K562 (cell line): Measurements from ENCODE around the gene PPIL1. TPM values are rescaled to one million over a fixed set of nuclear protein-coding genes. Genes with fewer than 3 reads are reported as not detected.
A peak's percentile ranks its signal among the peaks of the same experiment; 100 is the strongest.

ENCODE experiments used
- ATAC-seq: fragments of 200-7000 bp; cut with Tn5 transposase; 3 replicates; pipeline ENCODE4 v1.9.1; 2020; ENCODE audit warnings: moderate library complexity
- BruUV-seq: library from RNA; stranded (reverse); fragments of 400-500 nt; replicated peaks from 2 replicates; lab custom pipeline; 2021; lab: Mats Ljungman, UMichigan
- CTCF ChIA-PET: fragments of 300-600 bp; formaldehyde crosslinking; extraction: SDS; loops from one replicate; lab custom pipeline; 2021; ENCODE audit warnings: low intra/inter-chr PET ratio; lab: Yijun Ruan, JAX
- POLR2A ChIA-PET: fragments of 300-600, 350-650 bp; sonication (Branson Sonifier 250); formaldehyde crosslinking; extraction: SDS; loops from one replicate; lab custom pipeline; 2021; ENCODE audit warnings: antibody characterized with exemption, inconsistent platforms; lab: Yijun Ruan, JAX
- DNase-seq, 4 experiments: peaks; one replicate each; pipeline versions ENCODE4 v3.0.0 to v3.0.0-alpha.2; 2011 to 2018; ENCODE audit warnings: low spot score in 3 of 4, mixed read lengths in 3 of 4; ENCODE audit errors: extremely low read depth in 1 of 4
- FAIRE-seq: peaks from 2 replicates; lab custom pipeline; 2011; peaks lifted over from hg19 to GRCh38; lab: Jason Lieb, UNC
- H2AFZ ChIP-seq: 2 replicates; pipeline ENCODE4 v1.6.0; 2011; ENCODE audit warnings: low read depth, low read length, control low read depth, inconsistent platforms
- H3K27ac ChIP-seq: fragments of 200-600 bp; 3 replicates; pipeline ENCODE4 v1.8.0; 2011; ENCODE audit warnings: low read depth, mild to moderate bottlenecking, control low read depth, inconsistent platforms, low read length, moderate library complexity, mixed read lengths; ENCODE audit errors: extremely low read depth
- H3K27me3 ChIP-seq, 2 experiments: fragments of 300-600 bp in 1 of 2; 2 replicates in 1 of 2; 3 replicates in 1 of 2; pipeline versions ENCODE4 v1.6.0 to v1.8.0; 2011; ENCODE audit warnings: inconsistent platforms in 2 of 2, low read length in 2 of 2, mild to moderate bottlenecking in 1 of 2, mixed read lengths in 1 of 2, moderate library complexity in 1 of 2; ENCODE audit not compliant: control insufficient read depth in 2 of 2, insufficient read depth in 2 of 2
- H3K36me3 ChIP-seq: fragments of 300-600 bp; 3 replicates; pipeline ENCODE4 v1.8.0; 2011; ENCODE audit warnings: mild to moderate bottlenecking, low read length, inconsistent platforms; ENCODE audit not compliant: control insufficient read depth, insufficient read depth
- H3K4me1 ChIP-seq, 2 experiments: fragments of 200-600 bp in 1 of 2; replicated peaks in 1 of 2; 2 replicates in 1 of 2; 3 replicates in 1 of 2; pipeline versions ENCODE4 v1.5.1 to v1.8.0; 2011; ENCODE audit warnings: inconsistent platforms in 2 of 2, low read length in 2 of 2, mild to moderate bottlenecking in 1 of 2, mixed read lengths in 1 of 2, moderate library complexity in 1 of 2; ENCODE audit not compliant: control insufficient read depth in 2 of 2, insufficient read depth in 2 of 2
- H3K4me2 ChIP-seq: 2 replicates; pipeline ENCODE4 v1.6.1; 2011; ENCODE audit warnings: low read length, control low read depth, inconsistent platforms, mixed read lengths; ENCODE audit not compliant: insufficient read depth
- H3K4me3 ChIP-seq: fragments of 200-600 bp; sonication (generic), shearing (Covaris generic); 2 replicates; pipeline ENCODE4 v1.5.1; 2016; ENCODE audit warnings: control low read depth, inconsistent platforms
- H3K79me2 ChIP-seq: fragments of 200-600 bp; 3 replicates; pipeline ENCODE4 v1.8.0; 2011; ENCODE audit warnings: low read length, inconsistent platforms; ENCODE audit not compliant: control insufficient read depth, insufficient read depth
- H3K9ac ChIP-seq, 2 experiments: 2 replicates each; pipeline versions ENCODE4 v1.6.0 to v1.6.1; 2011; ENCODE audit warnings: low read depth in 2 of 2, low read length in 2 of 2, control low read depth in 1 of 2, inconsistent platforms in 1 of 2, mild to moderate bottlenecking in 1 of 2, mixed read lengths in 1 of 2; ENCODE audit not compliant: insufficient read depth in 1 of 2
- H3K9me1 ChIP-seq: one replicate; pipeline ENCODE4 v1.6.0; 2011; ENCODE audit warnings: inconsistent platforms, mild to moderate bottlenecking, low read length, moderate library complexity; ENCODE audit not compliant: control insufficient read depth, insufficient read depth
- H3K9me3 ChIP-seq: replicated peaks from 2 replicates; pipeline ENCODE4 v1.5.1; 2011; ENCODE audit warnings: low read depth, low read length, inconsistent platforms; ENCODE audit not compliant: control insufficient read depth, insufficient read depth
- H4K20me1 ChIP-seq: replicated peaks from 2 replicates; pipeline ENCODE4 v1.6.1; 2011; ENCODE audit warnings: low read length, inconsistent platforms, mixed read lengths; ENCODE audit not compliant: control insufficient read depth, insufficient read depth
- BCOR ChIP-seq: fragments of 450-650 bp; IDR thresholded peaks from 2 replicates; pipeline ENCODE4 v1.6.1; 2016
- CBX3 ChIP-seq, 2 experiments: IDR thresholded peaks; 1 replicate in 1 of 2; 2 replicates in 1 of 2; pipeline ENCODE4 v1.6.1; 2012; ENCODE audit warnings: inconsistent platforms in 2 of 2, low read length in 2 of 2, borderline replicate concordance in 1 of 2, control low read depth in 1 of 2
- DEAF1 ChIP-seq: fragments of 450-650 bp; formaldehyde crosslinking; IDR thresholded peaks from 2 replicates; pipeline ENCODE4 v1.4.0; 2020; ENCODE audit warnings: mild to moderate bottlenecking, moderate library complexity
- HLTF ChIP-seq: fragments of 450-650 bp; IDR thresholded peaks from 2 replicates; pipeline ENCODE4 v1.6.1; 2016
- KDM1A ChIP-seq, 2 experiments: fragments of 450-650 bp; IDR thresholded peaks; 2 replicates each; pipeline ENCODE4 v1.6.1; 2016; ENCODE audit warnings: mild to moderate bottlenecking in 2 of 2
- KLF13 ChIP-seq: fragments of 450-650 bp; IDR thresholded peaks from 2 replicates; pipeline ENCODE4 v1.6.1; 2016; ENCODE audit warnings: missing genetic modification characterization, low read depth, mild to moderate bottlenecking, missing compliant biosample characterization, moderate library complexity, borderline replicate concordance
- RBM25 ChIP-seq: fragments of 200-400 bp; formaldehyde crosslinking; IDR thresholded peaks from 2 replicates; pipeline ENCODE4 v1.6.1; 2018; ENCODE audit warnings: low read length, low read depth, moderate library complexity; ENCODE audit not compliant: severe bottlenecking
- RCOR1 ChIP-seq, 2 experiments: IDR thresholded peaks; 2 replicates each; pipeline ENCODE4 v1.6.1; 2012; ENCODE audit warnings: low read depth in 2 of 2, low read length in 2 of 2, borderline replicate concordance in 1 of 2, improper control_type of control experiment in 1 of 2
- YY1 ChIP-seq, 3 experiments: IDR thresholded peaks; 2 replicates each; pipeline ENCODE4 v1.6.1; 2011; ENCODE audit warnings: low read length in 2 of 3, mild to moderate bottlenecking in 2 of 3, moderate library complexity in 2 of 3, borderline replicate concordance in 1 of 3, control low read depth in 1 of 3, low read depth in 1 of 3; ENCODE audit not compliant: insufficient read depth in 3 of 3, insufficient replicate concordance in 2 of 3, control insufficient read depth in 1 of 3, insufficient read length in 1 of 3; ENCODE audit errors: extremely low read depth in 1 of 3
- ZNF41 ChIP-seq: fragments of 250-450 bp; sonication (Bioruptor Pico); conservative IDR thresholded peaks from 2 replicates; pipeline ENCODE4 v1.4.0; 2020; ENCODE audit warnings: mild to moderate bottlenecking
- WGBS: fragments of 100-300 bp; shearing (Covaris generic); methylation state at CpG from one replicate; pipeline ENCODE4 v1.1.6; 2016; ENCODE audit warnings: low coverage, mixed read lengths; ENCODE audit not compliant: insufficient coverage; ENCODE audit errors: missing lambda C conversion rate; 5-methylcytosine and 5-hydroxymethylcytosine counted together
- in situ Hi-C: fragments of 300-500 bp; cut with MboI; formaldehyde crosslinking; loops from 4 replicates; pipeline ENCODE4 v1.15.0; 2018; ENCODE audit warnings: inconsistent platforms, mixed read lengths
- intact Hi-C: fragments of 100-400 bp; cut with micrococcal nuclease; formaldehyde crosslinking; loops from 2 replicates; pipeline ENCODE4 v1.14.2; 2022
- polyA plus RNA-seq, 8 experiments: library from polyadenylated mRNA; depleted of rRNA in 4 of 8; stranded (reverse) in 5 of 8; unstranded in 3 of 8; fragments of >200 nt; fragmentation: Nextera tagmentation in 2 of 8; fragmentation: Illumina TruSeq in 1 of 8; extraction: Ambion mirVana in 2 of 8; extraction: Trizol in 1 of 8; gene quantifications; 2 replicates each; pipeline versions ENCODE4 v1.2.1 to v1.2.3, GENCODE V29; 2011 to 2014; ENCODE audit warnings: inconsistent platforms in 1 of 8, missing spikeins in 1 of 8
- total RNA-seq, 7 experiments: library from RNA; depleted of rRNA in 6 of 7; stranded (reverse); fragments of >200 nt in 6 of 7; fragmentation: Illumina TruSeq in 2 of 7; extraction: Trizol in 2 of 7; gene quantifications; 2 replicates each; pipeline versions ENCODE4 v1.2.1 to v1.2.3, GENCODE V29; 2011 to 2021; ENCODE audit warnings: low replicate concordance in 1 of 7

The PPIL1 gene
- total and polyA plus RNA-seq, 9 of the 15 experiments (the other 6 are each of a cell fraction or from before 2014, with no cell fraction given), result 65.8 to 205 (median 130) TPM

DNA sequence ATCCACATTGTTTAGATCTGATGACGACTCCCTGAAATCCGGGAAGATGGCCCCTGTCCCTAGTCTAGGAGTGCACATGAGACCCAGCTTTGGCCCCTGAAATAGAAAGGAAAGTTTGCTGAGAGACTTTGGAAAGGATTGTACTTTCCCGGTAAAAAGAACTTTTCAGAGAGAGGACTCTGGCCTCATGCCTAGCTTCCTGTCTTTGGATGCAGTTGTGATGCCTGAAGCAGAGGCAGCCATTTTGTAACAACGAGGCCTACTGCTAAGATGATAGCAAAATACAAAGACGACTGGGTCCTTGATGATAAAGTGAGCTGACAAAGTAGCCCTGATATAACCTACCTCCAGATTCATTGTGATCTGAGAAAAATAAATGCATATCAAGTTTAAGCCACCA is 42.3 kb downstream of the PPIL1 start:
- Histone ChIP-seq H4K20me1 (no peaks in the 10 kb centered on the region), H3K4me2 (no peak overlapping the region), H3K27ac (no peak overlapping the region), H3K9me3 (no peaks in the 10 kb centered on the region; the same call in 1 of the 2 replicates), H3K9ac (no peak overlapping the region), H3K9me1 (no peaks in the 10 kb centered on the region), H2AFZ (no peak overlapping the region), H3K79me2 (no peaks in the 10 kb centered on the region), H3K4me3 (no peak overlapping the region), H3K27me3 (no peaks in the 10 kb centered on the region; a peak in 1 of 5 replicates), H3K36me3 (no peaks in the 10 kb centered on the region), H3K4me1 (peaks cover 10 to 13% of the 10 kb centered on the region in 2 experiments; a peak in 4 of 5 replicates)
- no peak for FAIRE-seq
- ChIA-PET POLR2A (interaction anchor here (0.5 kb wide), 1 partner anchor 61 kb away, joined by 3 read pairs; no protein-coding TSS in a partner anchor), CTCF (no interaction called here)
- in situ Hi-C loops, result no loop called here
- DNase-seq, result no peak
- ATAC-seq, result no peak
- BruUV-seq, result no TSS peak
- intact Hi-C loops, result no loop called here
- 45% methylated on average over 5 of the region's 5 CpGs for WGBS
- TF ChIP-seq HLTF (peak; percentile 59; the same call in 1 of the 2 replicates), YY1 (IDR thresholded peaks at IDR 0.05; ENCODE audit: borderline replicate concordance in 1 of 3, control insufficient read depth in 1 of 3, extremely low read depth in 1 of 3, insufficient read depth in 3 of 3, insufficient read length in 1 of 3, insufficient replicate concordance in 2 of 3, low read depth in 1 of 3, low read length in 2 of 3) (peak in 1 of 3 experiments; percentile 70), ZNF41 (CRISPR knock-in tag) (no peak), DEAF1 (CRISPR knock-in tag) (no peak), RBM25 (peak; percentile 93), KDM1A (IDR thresholded peaks at IDR 0.05) (peak in 1 of 2 experiments; percentile 62; a peak in 2 of 4 replicates), RCOR1 (IDR thresholded peaks at IDR 0.05; ENCODE audit: borderline replicate concordance in 1 of 2, low read depth in 2 of 2, low read length in 2 of 2) (peak in 1 of 2 experiments; percentile 54; a peak in 1 of 4 replicates), KLF13 (tag) (no peak), BCOR (0 out of 2 replicates have a peak, but pooled peaks have one; percentile 58), CBX3 (IDR thresholded peaks at IDR 0.05; ENCODE audit: borderline replicate concordance in 1 of 2, low read length in 2 of 2) (0 out of 3 replicates have a peak, but pooled peaks of 1 of the 2 experiments have one; percentile 30)
